H7 (cell line): ENCODE measurements around the gene IQGAP3. TPM values are rescaled to one million over a fixed set of nuclear protein-coding genes. Genes with fewer than 3 reads are reported as not detected.

Experiments
- DNase-seq: peaks from one replicate; pipeline ENCODE4 v3.0.0; 2012
- H3K27me3 ChIP-seq: 2 replicates; pipeline ENCODE4 v1.6.0; 2011; ENCODE audit warnings: mild to moderate bottlenecking, low read length; ENCODE audit not compliant: control insufficient read depth, insufficient read depth
- H3K36me3 ChIP-seq: replicated peaks from 2 replicates; pipeline ENCODE4 v1.5.1; 2011; ENCODE audit warnings: low read length; ENCODE audit not compliant: control insufficient read depth, insufficient read depth
- H3K4me3 ChIP-seq: 2 replicates; pipeline ENCODE4 v1.5.1; 2011; ENCODE audit warnings: low read depth, mild to moderate bottlenecking, control low read depth, low read length, moderate library complexity; ENCODE audit not compliant: insufficient read depth
- total RNA-seq: library from RNA; depleted of rRNA; stranded (reverse); fragments of >200 nt; shearing (Covaris generic); gene quantifications from 2 replicates; pipeline ENCODE4 v1.2.3, GENCODE V29; 2014

IQGAP3 gene
- total RNA-seq, 1 experiment from 2014 or later = 36.8 TPM

- Histone ChIP-seq H3K27me3 (no peaks in the 10 kb centered on the region), H3K36me3 (no peaks in the 10 kb centered on the region), H3K4me3 (no peak overlapping the region)
- no peak for DNase-seq
These were observed 59.2 kb downstream of the IQGAP3 start for GRCh38 chr1:156513185-156513584.

- H3K4me3 ChIP-seq = no peak overlapping the region
- H3K27me3 ChIP-seq = no peaks in the 10 kb centered on the region
- no peak for DNase-seq
- H3K36me3 ChIP-seq = no peaks in the 10 kb centered on the region
These were observed 60.7 kb downstream of the IQGAP3 start for GRCh38 chr1:156511644-156512043.

DNA sequence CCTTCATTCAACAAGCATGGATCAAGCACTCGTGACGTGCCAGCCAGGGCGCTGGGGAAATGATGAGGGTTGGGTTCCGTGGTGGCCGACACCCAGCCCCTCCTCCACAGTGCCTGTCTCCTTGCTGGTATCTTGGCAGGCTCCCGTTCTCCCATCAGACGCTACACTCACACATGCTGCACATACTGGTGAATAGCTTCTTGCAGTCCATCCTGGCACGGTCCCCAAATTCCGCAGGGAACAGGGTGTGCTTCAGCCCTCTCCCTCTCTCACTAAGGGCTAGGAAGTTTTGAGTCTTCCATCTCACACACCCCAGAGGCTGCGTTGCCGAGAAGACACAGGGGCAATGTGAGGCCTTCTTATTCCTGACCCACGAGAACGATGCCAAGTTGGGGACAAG is 61.7 kb downstream of the IQGAP3 start:
- no peak for DNase-seq
- Histone ChIP-seq H3K27me3 (no peaks in the 10 kb centered on the region; the same call in 1 of the 2 replicates), H3K36me3 (no peaks in the 10 kb centered on the region), H3K4me3 (no peak overlapping the region)

DNA sequence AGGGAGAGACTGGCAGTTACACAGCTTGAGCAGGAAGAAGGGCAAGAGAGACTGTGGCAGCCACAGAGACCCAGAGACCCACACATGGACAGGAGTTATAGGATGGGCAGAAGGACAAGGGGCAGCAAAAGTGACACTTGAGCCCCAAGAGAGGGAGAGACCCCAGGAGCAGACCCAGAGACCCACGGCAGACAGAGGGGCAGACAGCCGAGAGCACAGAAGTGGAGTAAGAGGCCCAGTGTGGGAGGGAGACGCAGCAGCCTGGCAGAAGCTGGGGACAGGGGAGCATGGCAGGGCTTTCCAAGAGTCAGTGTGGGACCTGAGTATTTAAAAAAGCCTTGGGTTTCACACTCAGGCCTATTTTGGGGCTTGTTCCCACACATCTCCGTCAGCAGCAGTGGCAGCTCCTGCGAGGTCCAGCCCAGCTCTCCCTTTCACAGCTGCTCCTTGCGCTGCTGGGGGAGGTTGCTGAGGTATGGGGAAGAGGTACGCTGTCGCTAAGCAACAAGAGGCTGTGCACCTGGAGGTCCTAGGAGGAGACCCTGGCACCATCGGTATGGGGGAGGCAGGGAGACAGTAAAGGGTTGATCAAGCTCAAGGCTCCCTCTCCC is 62.8 kb downstream of the IQGAP3 start:
- Histone ChIP-seq H3K36me3 (no peaks in the 10 kb centered on the region), H3K4me3 (no peak overlapping the region), H3K27me3 (no peaks in the 10 kb centered on the region; the same call in 1 of the 2 replicates)
- peak; percentile 42 for DNase-seq

GRCh38 chr1:156508955-156509234 is 63.5 kb downstream of the IQGAP3 start:
- DNase-seq = no peak
- no peaks in the 10 kb centered on the region; the same call in 1 of the 2 replicates for H3K27me3 ChIP-seq
- no peak overlapping the region for H3K4me3 ChIP-seq
- H3K36me3 ChIP-seq = no peaks in the 10 kb centered on the region

DNA sequence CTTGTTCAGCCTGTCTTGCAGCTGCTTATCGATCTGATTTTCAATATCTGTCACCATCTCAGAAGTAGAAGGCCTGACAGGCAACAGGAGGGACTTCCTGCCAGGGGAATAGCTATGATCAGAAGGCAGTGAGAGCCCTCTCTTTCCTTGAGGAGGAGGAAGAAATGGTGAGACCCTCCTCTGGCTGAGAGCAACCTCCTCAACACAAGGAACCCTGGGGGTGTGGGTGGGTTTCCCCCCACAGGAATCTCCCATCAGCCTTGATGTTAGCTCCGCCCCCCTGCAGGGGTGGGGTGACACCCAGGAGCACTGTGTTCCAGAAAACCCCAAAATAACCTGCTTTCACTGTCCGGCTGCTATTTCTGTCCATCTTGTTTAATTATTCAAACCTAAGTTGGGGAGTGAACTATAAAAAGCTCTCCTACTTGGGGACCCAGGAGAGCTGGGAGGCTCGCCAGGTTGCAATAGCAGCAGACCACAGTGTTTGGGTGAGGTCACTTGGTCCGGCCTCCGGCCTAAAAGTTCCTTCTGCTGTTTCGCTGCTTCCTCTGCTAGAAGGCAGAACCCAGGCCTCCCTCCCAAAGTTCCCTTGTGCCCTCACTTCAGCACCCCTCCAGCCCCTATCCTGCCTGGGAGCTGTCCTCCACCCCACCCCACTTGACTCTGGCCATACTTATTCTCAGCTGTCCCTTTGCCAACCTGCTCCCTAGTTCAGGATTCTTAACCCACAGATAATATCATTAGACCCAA is 64.0 kb downstream of the IQGAP3 start:
- Histone ChIP-seq H3K4me3 (no peak overlapping the region), H3K36me3 (no peaks in the 10 kb centered on the region), H3K27me3 (no peaks in the 10 kb centered on the region; the same call in 1 of the 2 replicates)
- no peak for DNase-seq

GRCh38 chr1:156506450-156506849 is 65.9 kb downstream of the IQGAP3 start:
- H3K4me3 ChIP-seq = no peak overlapping the region
- no peaks in the 10 kb centered on the region; the same call in 1 of the 2 replicates for H3K27me3 ChIP-seq
- no peaks in the 10 kb centered on the region for H3K36me3 ChIP-seq
- DNase-seq = no peak

DNA sequence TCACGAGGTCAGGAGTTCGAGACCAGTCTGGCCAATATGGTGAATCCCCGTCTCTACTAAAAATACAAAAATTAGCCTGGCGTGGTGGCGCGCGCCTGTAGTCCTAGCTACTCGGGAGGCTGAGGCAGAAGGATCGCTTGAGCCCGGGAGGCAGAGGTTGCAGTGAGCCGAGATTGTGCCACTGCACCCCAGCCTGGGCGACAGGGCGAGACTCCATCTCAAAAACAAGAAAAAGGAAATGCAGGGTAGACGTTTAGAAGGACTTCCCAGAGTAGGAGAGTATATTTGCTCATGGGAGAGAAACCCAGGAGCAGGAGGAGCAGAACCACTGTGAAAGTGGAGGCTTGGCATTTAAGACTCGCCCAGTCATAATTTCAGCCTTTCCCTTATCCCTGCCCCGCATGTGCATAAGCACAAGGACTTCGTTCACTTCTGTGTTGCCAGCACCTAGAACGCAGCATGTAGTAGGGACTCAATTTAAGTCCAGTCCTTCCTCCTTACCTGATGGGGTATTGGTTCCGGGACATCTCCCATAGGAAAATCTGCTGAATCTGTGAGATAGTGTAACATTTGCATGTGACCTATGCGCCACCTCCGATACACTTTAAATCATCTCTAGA is 66.6 kb downstream of the IQGAP3 start:
- H3K36me3 ChIP-seq = no peaks in the 10 kb centered on the region
- DNase-seq = no peak
- peak overlapping the region; percentile 28 for H3K4me3 ChIP-seq
- H3K27me3 ChIP-seq = no peaks in the 10 kb centered on the region; the same call in 1 of the 2 replicates

- H3K36me3 ChIP-seq = no peaks in the 10 kb centered on the region
- DNase-seq = peak; percentile 95
These were observed 67.3 kb downstream of the IQGAP3 start for GRCh38 chr1:156504821-156505678.

GRCh38 chr1:156504438-156504813 is 67.9 kb downstream of the IQGAP3 start:
- no peaks in the 10 kb centered on the region for H3K36me3 ChIP-seq
- H3K27me3 ChIP-seq = no peaks in the 10 kb centered on the region; the same call in 1 of the 2 replicates
- no peak for DNase-seq
- H3K4me3 ChIP-seq = no peak overlapping the region; the same call in 1 of the 2 replicates

More at GRCh38 chr1:156504821-156505678, 67.3 kb downstream of the IQGAP3 start:
- Histone ChIP-seq H3K4me3 (peak overlapping the region; percentile 28), H3K27me3 (no peaks in the 10 kb centered on the region; the same call in 1 of the 2 replicates)

GRCh38 chr1:156503698-156504437 is 68.5 kb downstream of the IQGAP3 start:
- DNase-seq = peak; percentile 18
- Histone ChIP-seq H3K27me3 (no peaks in the 10 kb centered on the region; the same call in 1 of the 2 replicates), H3K36me3 (no peaks in the 10 kb centered on the region), H3K4me3 (no peak overlapping the region)

DNA sequence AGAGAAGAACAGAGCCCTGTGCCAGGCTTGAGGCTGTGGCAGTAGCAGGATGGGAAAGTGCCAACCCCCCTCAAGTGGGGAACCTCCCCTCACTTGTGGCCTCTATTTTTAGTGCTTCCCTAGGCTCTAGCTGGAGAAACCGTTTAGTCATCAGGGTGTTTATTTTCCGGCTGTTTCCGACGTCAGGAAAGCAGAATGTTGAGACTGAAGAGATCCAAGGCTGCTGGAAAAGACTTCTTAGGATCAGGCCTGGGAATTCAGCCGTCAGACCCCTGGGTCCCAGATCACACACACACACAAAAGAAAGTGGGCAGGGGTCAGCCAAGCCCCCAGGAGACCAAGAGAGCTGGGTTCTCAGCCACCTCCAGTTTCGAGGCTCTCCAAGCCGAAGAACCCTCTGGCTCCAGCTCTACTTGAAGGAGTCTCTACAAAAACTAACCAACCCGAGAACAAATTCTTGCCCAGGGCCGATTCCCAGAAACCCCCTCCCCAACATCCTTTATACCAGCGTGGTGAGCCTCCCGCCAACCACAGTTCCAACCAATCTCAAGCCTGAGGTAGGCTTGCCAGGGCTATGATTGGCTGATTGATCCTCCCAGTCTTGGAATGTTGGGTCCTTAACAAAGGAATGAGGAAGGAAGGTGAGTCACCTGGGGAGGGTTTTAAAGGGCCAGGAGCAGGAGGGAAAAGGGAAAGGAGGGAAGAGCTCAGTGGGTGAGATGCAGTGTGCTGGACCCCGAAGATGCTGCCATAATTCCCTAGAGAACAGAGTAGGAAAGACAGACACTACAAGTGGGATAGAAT is 69.3 kb downstream of the IQGAP3 start:
- Histone ChIP-seq H3K4me3 (0 out of 2 replicates have a peak overlapping the region, but pooled peaks have one; percentile 1), H3K27me3 (no peaks in the 10 kb centered on the region; the same call in 1 of the 2 replicates), H3K36me3 (no peaks in the 10 kb centered on the region)
- DNase-seq = peak; percentile 93

DNA sequence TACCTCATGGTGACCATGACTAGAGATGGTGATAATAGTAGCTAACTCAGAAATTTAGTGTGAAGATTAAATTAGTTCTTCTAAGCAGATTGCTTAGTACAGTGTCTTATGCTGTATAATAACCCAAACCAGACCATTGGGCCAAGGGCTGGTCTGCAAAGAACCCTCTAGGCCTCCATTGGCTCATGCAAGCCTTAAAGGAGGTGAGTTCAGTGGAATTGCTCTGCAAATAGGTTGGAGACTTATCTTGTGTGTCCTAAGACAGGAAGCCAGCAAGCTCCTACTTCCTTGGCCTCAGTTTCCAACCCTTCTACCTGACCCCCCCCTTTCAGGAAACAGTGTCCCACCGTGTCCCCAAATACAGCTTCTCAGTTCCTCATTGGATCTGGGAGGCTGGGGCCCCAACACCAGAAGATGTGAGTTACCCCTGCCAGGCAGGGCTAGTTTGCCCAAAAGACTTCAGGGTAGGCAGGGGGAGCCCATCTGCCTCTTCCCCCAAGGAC is 69.9 kb downstream of the IQGAP3 start:
- Histone ChIP-seq H3K4me3 (no peak overlapping the region), H3K36me3 (no peaks in the 10 kb centered on the region), H3K27me3 (no peaks in the 10 kb centered on the region; the same call in 1 of the 2 replicates)
- no peak for DNase-seq
